Peyer's patch (tissue), 4 donors: ENCODE results near the gene POGZ. TPM values are rescaled to one million over a fixed set of nuclear protein-coding genes. Genes with fewer than 3 reads are reported as not detected.
"Not testable (repeated sequence)": the region's sequence is repeated elsewhere in the genome, so short reads cannot be mapped to it uniquely, and the experiment has no call there.

ENCODE experiments used
- DNase-seq, 3 donors: peaks; one replicate each; pipeline ENCODE4 v3.0.0-alpha.2; 2017 to 2019
- H3K27ac ChIP-seq, 4 donors: fragments of 200-600 bp; sonication (generic); one replicate each; pipeline ENCODE4 v1.5.1; 2016 to 2019
- H3K27me3 ChIP-seq, 2 donors: fragments of 200-600 bp; sonication (generic); one replicate each; pipeline ENCODE4 v1.5.1; 2019
- H3K36me3 ChIP-seq, 3 donors: fragments of 200-600 bp; sonication (generic); one replicate each; pipeline ENCODE4 v1.5.1; 2016 to 2019
- H3K4me1 ChIP-seq, 4 donors: fragments of 200-600 bp; sonication (generic); one replicate each; pipeline ENCODE4 v1.5.1; 2016 to 2019
- H3K4me3 ChIP-seq, 4 donors: fragments of 200-600 bp; sonication (generic); 1 replicate in 3 of 4; 2 replicates in 1 of 4; pipeline ENCODE4 v1.5.1; 2016 to 2019; ENCODE audit warnings: mild to moderate bottlenecking in 1 of 4
- H3K9me3 ChIP-seq, 4 donors: fragments of 200-600 bp; sonication (generic); one replicate each; pipeline ENCODE4 v1.5.1; 2016 to 2019; ENCODE audit warnings: mild to moderate bottlenecking in 1 of 4
- CTCF ChIP-seq, 6 experiments: fragments of 450-650 bp in 4 of 6; fragments of 200-600 bp in 2 of 6; sonication (generic) in 1 of 6; IDR thresholded peaks; one replicate each; pipeline ENCODE4 v1.5.1; 2017 to 2019; ENCODE audit warnings: antibody characterized with exemption in 6 of 6, mild to moderate bottlenecking in 3 of 6, moderate library complexity in 1 of 6
- POLR2A ChIP-seq, 2 donors: fragments of 450-650 bp; IDR thresholded peaks; one replicate each; pipeline ENCODE4 v1.5.1; 2017; ENCODE audit warnings: antibody characterized with exemption in 2 of 2, mild to moderate bottlenecking in 2 of 2, moderate library complexity in 2 of 2
- total RNA-seq, 4 donors: library from RNA; depleted of rRNA; stranded (reverse); fragments of >200 nt; gene quantifications; one replicate each; pipeline ENCODE4 v1.1.0, GENCODE V29; 2016

The POGZ gene
- total RNA-seq, 4 donors from 2014 or later = 49.5 to 91.3 (median 52.6) TPM

- Histone ChIP-seq H3K4me1 (peaks cover 0 to 16% (median 4%) of the 10 kb centered on the region in 4 donors), H3K27me3 (no peaks in the 10 kb centered on the region), H3K36me3 (peaks cover 0 to 63% (median 0%) of the 10 kb centered on the region in 3 donors), H3K27ac (no peak overlapping the region), H3K9me3 (no peaks in the 10 kb centered on the region), H3K4me3 (no peak overlapping the region)
- TF ChIP-seq POLR2A (IDR thresholded peaks at IDR 0.05) (no peak), CTCF (IDR thresholded peaks at IDR 0.05) (no peak)
- no peak for DNase-seq
Measured at GRCh38 chr1:151403612-151404011, 55.7 kb downstream of the POGZ start.

GRCh38 chr1:151402764-151403163 lies 56.5 kb downstream of the POGZ start:
- H3K36me3 ChIP-seq = peaks cover 0 to 55% (median 0%) of the 10 kb centered on the region in 3 donors
- H3K4me3 ChIP-seq = no peak overlapping the region
- no peaks in the 10 kb centered on the region for H3K27me3 ChIP-seq
- no peak for DNase-seq
- no peaks in the 10 kb centered on the region for H3K9me3 ChIP-seq
- TF ChIP-seq POLR2A (IDR thresholded peaks at IDR 0.05) (no peak), CTCF (IDR thresholded peaks at IDR 0.05) (no peak)
- peaks cover 0 to 16% (median 4%) of the 10 kb centered on the region in 4 donors for H3K4me1 ChIP-seq
- peak overlapping the region in 1 of 4 donors; percentile 2 for H3K27ac ChIP-seq

GRCh38 chr1:151401860-151402259 lies 57.4 kb downstream of the POGZ start:
- H3K4me3 ChIP-seq = no peak overlapping the region
- no peaks in the 10 kb centered on the region for H3K27me3 ChIP-seq
- H3K36me3 ChIP-seq = peaks cover 0 to 46% (median 0%) of the 10 kb centered on the region in 3 donors
- DNase-seq = no peak
- no peaks in the 10 kb centered on the region for H3K9me3 ChIP-seq
- H3K4me1 ChIP-seq = peaks cover 0 to 16% (median 4%) of the 10 kb centered on the region in 4 donors
- TF ChIP-seq POLR2A (IDR thresholded peaks at IDR 0.05) (no peak), CTCF (IDR thresholded peaks at IDR 0.05) (no peak)
- H3K27ac ChIP-seq = no peak overlapping the region

- Histone ChIP-seq H3K27ac (no peak overlapping the region), H3K36me3 (peaks cover 0 to 40% (median 0%) of the 10 kb centered on the region in 3 donors), H3K4me1 (peaks cover 0 to 16% (median 4%) of the 10 kb centered on the region in 4 donors), H3K27me3 (no peaks in the 10 kb centered on the region), H3K9me3 (no peaks in the 10 kb centered on the region), H3K4me3 (no peak overlapping the region)
- no peak for TF ChIP-seq CTCF (IDR thresholded peaks at IDR 0.05)
- TF ChIP-seq POLR2A (IDR thresholded peaks at IDR 0.05) = no peak
- no peak for DNase-seq
Measured at GRCh38 chr1:151401125-151401788, 58.0 kb downstream of the POGZ start.

GRCh38 chr1:151399324-151400171 lies 59.7 kb downstream of the POGZ start, which contains the start of gene PSMB4:
PSMB4 (plus strand) TSS chr1:151399573; CDS start chr1:151399588, 15 bp downstream.
- TF ChIP-seq CTCF (IDR thresholded peaks at IDR 0.05) = peak in 3 of 6 experiments; percentile 40 to 54 (median 46)
- TF ChIP-seq POLR2A (IDR thresholded peaks at IDR 0.05) = peak; percentile 36 to 65
- Histone ChIP-seq H3K27me3 (no peaks in the 10 kb centered on the region), H3K36me3 (peaks cover 0 to 23% (median 0%) of the 10 kb centered on the region in 3 donors), H3K27ac (peak within 1 kb of the TSS; percentile 76 to 90 (median 88)), H3K4me1 (peaks cover 0 to 16% (median 4%) of the 10 kb centered on the region in 4 donors), H3K9me3 (no peaks in the 10 kb centered on the region), H3K4me3 (peak within 1 kb of the TSS; percentile 72 to 79 (median 76))
- peak; percentile 80 to 95 (median 83) for DNase-seq

DNA sequence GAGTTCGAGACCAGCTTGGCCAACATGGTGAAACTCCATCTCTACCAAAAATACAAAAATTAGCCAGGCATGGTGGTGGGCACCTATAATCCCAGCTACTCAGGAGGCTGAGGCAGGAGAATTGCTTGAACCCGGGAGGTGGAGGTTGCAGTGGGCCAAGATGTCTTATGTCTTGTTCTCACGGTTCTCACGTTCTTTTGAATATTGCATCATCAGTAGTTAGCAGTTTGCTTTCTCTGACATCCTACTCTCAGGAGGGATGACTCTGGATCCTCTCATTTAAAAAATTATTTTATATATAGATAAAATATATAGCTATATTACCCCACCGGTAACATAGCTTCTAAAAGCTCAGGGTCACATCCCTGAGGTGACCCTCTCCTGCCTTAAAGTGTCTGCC lies 63.0 kb downstream of the POGZ start:
- peaks cover 0 to 16% (median 4%) of the 10 kb centered on the region in 4 donors for H3K4me1 ChIP-seq
- H3K27ac ChIP-seq, H3K36me3 ChIP-seq, H3K4me3 ChIP-seq, H3K27me3 ChIP-seq, DNase-seq, H3K9me3 ChIP-seq: not testable (repeated sequence)
